MM.1S (cell line): ENCODE results near the gene ADAMTS19.
A peak's percentile ranks its signal among the peaks of the same experiment; 100 is the strongest.

Experiments used
- DNase-seq: peaks from one replicate; pipeline ENCODE4 v3.0.0-alpha.2; 2015
- H2AFZ ChIP-seq: fragments of 300-600 bp; sonication (generic); 2 replicates; pipeline ENCODE4 v1.6.0; 2016; ENCODE audit warnings: antibody characterized with exemption, low read length
- H3F3A ChIP-seq: fragments of 300-600 bp; sonication (generic); 2 replicates; pipeline ENCODE4 v1.6.1; 2016; ENCODE audit warnings: mild to moderate bottlenecking, antibody characterized with exemption, low read length, moderate library complexity, mixed read lengths; ENCODE audit not compliant: insufficient read depth
- H3K27ac ChIP-seq: fragments of 300-600 bp; sonication (generic); 2 replicates; pipeline ENCODE4 v1.5.1; 2016; ENCODE audit warnings: mild to moderate bottlenecking, low read length
- H3K27me3 ChIP-seq: fragments of 300-600 bp; sonication (generic); replicated peaks from 2 replicates; pipeline ENCODE4 v1.6.0; 2016; ENCODE audit warnings: low read length; ENCODE audit not compliant: insufficient read depth
- H3K36me3 ChIP-seq: fragments of 300-600 bp; sonication (generic); replicated peaks from 2 replicates; pipeline ENCODE4 v1.6.1; 2016; ENCODE audit warnings: mild to moderate bottlenecking, low read length, mixed read lengths; ENCODE audit not compliant: insufficient read depth
- H3K4me1 ChIP-seq: fragments of 300-600 bp; sonication (generic); 2 replicates; pipeline ENCODE4 v1.6.1; 2016; ENCODE audit warnings: low read length, mixed read lengths
- H3K4me2 ChIP-seq: fragments of 300-600 bp; sonication (generic); 2 replicates; pipeline ENCODE4 v1.6.0; 2016; ENCODE audit warnings: low read depth, low read length
- H3K4me3 ChIP-seq: fragments of 300-600 bp; sonication (generic); 2 replicates; pipeline ENCODE4 v1.5.1; 2016; ENCODE audit warnings: low read length, mixed read lengths
- H3K79me2 ChIP-seq: fragments of 300-600 bp; sonication (generic); 2 replicates; pipeline ENCODE4 v1.6.1; 2016; ENCODE audit warnings: mixed run types, low read length, mixed read lengths
- H3K9ac ChIP-seq: fragments of 300-600 bp; sonication (generic); 2 replicates; pipeline ENCODE4 v1.6.1; 2016; ENCODE audit warnings: low read length, mixed read lengths
- H3K9me2 ChIP-seq: fragments of 300-600 bp; sonication (generic); replicated peaks from 2 replicates; pipeline ENCODE4 v1.6.1; 2016; ENCODE audit warnings: mild to moderate bottlenecking, low read length, mixed read lengths; ENCODE audit not compliant: insufficient read depth
- H3K9me3 ChIP-seq: fragments of 300-600 bp; sonication (generic); replicated peaks from 2 replicates; pipeline ENCODE4 v1.6.1; 2016; ENCODE audit warnings: mild to moderate bottlenecking, low read length, mixed read lengths; ENCODE audit not compliant: insufficient read depth
- H4K20me1 ChIP-seq: fragments of 300-600 bp; sonication (generic); 2 replicates; pipeline ENCODE4 v1.6.1; 2016; ENCODE audit warnings: mild to moderate bottlenecking, low read length, moderate library complexity, mixed read lengths; ENCODE audit not compliant: insufficient read depth
- EZH2 ChIP-seq: fragments of 300-600 bp; sonication (generic); optimal IDR thresholded peaks from 2 replicates; pipeline ENCODE3; 2017; ENCODE audit warnings: low read depth, mild to moderate bottlenecking, antibody characterized with exemption, low read length, mixed read lengths
- EZH2phosphoT487 ChIP-seq: fragments of 300-600 bp; sonication (generic); IDR thresholded peaks from 2 replicates; pipeline ENCODE4 v1.6.1; 2018; ENCODE audit warnings: antibody characterized with exemption, low read length
- TF ChIP-seq, protein P1 (sequence below): fragments of 300-600 bp; sonication (generic); IDR thresholded peaks from 2 replicates; pipeline ENCODE4 v1.5.1; 2016; ENCODE audit warnings: antibody characterized with exemption, low read length, mixed read lengths

The ADAMTS19 gene

DNA sequence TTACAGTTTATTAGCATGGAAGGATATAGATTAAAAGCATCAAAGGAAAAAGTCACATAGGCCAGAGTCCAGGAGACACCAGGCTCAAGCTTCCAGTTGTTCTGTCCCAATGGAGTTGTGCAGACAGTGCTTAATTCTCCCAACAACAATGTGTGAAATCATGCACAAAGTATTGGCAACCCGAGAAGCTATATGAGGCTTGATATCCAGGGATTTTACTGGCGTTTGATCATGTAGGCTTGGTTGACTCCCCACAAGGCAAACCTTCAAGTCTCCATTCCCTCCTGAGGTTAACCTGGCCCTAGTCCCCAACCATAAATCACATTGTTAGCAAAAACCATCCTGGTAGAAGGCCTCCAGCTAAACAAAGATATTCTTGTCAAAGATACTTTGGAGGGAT is 141.5 kb downstream of the ADAMTS19 start:
- H2AFZ ChIP-seq, result no peak overlapping the region
- no peak for DNase-seq

DNA sequence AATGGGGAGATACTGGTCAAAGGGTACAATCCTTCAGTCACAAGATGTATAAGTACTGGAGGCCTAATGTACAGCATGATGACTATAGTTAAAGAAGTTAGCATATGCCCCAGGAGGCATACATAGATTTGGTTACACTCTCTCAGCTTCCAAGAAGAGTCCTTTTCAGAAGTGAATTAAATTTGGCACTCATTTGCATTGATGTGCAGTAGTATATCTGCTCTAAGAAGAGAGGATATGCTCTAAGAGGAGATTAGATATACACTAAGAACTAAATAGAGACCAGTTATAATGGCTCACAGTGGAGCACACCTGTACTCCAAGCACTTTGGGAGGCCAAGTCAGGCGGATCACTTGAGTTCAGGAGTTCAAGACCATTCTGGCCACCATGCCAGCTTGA is 148.3 kb downstream of the ADAMTS19 start:
- H3K79me2 ChIP-seq, result no peaks in the 10 kb centered on the region

More for the DNA sequence above, 141.5 kb downstream of the ADAMTS19 start:
- TF ChIP-seq EZH2phosphoT487, result no peak
- TF ChIP-seq EZH2, result no peak
- TF ChIP-seq, protein P1, sequence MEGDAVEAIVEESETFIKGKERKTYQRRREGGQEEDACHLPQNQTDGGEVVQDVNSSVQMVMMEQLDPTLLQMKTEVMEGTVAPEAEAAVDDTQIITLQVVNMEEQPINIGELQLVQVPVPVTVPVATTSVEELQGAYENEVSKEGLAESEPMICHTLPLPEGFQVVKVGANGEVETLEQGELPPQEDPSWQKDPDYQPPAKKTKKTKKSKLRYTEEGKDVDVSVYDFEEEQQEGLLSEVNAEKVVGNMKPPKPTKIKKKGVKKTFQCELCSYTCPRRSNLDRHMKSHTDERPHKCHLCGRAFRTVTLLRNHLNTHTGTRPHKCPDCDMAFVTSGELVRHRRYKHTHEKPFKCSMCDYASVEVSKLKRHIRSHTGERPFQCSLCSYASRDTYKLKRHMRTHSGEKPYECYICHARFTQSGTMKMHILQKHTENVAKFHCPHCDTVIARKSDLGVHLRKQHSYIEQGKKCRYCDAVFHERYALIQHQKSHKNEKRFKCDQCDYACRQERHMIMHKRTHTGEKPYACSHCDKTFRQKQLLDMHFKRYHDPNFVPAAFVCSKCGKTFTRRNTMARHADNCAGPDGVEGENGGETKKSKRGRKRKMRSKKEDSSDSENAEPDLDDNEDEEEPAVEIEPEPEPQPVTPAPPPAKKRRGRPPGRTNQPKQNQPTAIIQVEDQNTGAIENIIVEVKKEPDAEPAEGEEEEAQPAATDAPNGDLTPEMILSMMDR, result no peak
- H3K4me2 ChIP-seq, result no peak overlapping the region
- no peak overlapping the region for H3K4me3 ChIP-seq
- H3K9me3 ChIP-seq, result no peaks in the 10 kb centered on the region
- H4K20me1 ChIP-seq, result no peaks in the 10 kb centered on the region
- no peaks in the 10 kb centered on the region for H3K4me1 ChIP-seq
- H3K9ac ChIP-seq, result no peak overlapping the region
- no peaks in the 10 kb centered on the region for H3K36me3 ChIP-seq
- H3K9me2 ChIP-seq, result no peaks in the 10 kb centered on the region
- H3F3A ChIP-seq, result no peaks in the 10 kb centered on the region
- H3K27me3 ChIP-seq, result no peaks in the 10 kb centered on the region
- H3K27ac ChIP-seq, result no peak overlapping the region
- H3K79me2 ChIP-seq, result no peaks in the 10 kb centered on the region

DNA sequence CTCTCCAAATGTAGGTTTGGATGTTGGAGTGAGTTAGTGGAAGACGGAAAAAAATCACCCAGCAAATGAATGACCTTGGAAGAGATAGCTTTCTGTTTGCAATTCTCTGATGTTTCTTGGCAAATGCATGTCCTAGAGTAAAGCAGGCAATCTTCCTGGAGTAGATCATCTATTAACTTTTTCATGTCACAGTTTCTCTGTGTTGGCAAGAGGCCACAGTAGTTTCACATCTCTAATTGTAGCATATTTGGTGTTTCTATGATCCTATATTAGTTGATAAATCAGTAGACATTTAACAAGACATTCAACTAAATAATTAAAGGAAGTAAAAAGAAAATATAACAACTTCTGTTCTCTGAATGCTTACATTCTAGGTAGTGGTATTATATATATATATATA is 149.6 kb downstream of the ADAMTS19 start:
- no peak overlapping the region for H3K4me3 ChIP-seq
- H3K27ac ChIP-seq, result no peak overlapping the region
- H3K27me3 ChIP-seq, result no peaks in the 10 kb centered on the region
- H4K20me1 ChIP-seq, result no peaks in the 10 kb centered on the region
- TF ChIP-seq EZH2 (no peak), EZH2phosphoT487 (no peak)
- TF ChIP-seq, protein P1, result no peak
- peaks cover 8% of the 10 kb centered on the region for H3K4me1 ChIP-seq
- no peak overlapping the region for H2AFZ ChIP-seq
- no peaks in the 10 kb centered on the region for H3K36me3 ChIP-seq
- DNase-seq, result no peak
- H3K9me3 ChIP-seq, result no peaks in the 10 kb centered on the region
- H3K9ac ChIP-seq, result no peak overlapping the region
- no peaks in the 10 kb centered on the region for H3K79me2 ChIP-seq
- no peaks in the 10 kb centered on the region for H3F3A ChIP-seq
- peak overlapping the region; percentile 27; the same call in 1 of the 2 replicates for H3K4me2 ChIP-seq
- no peaks in the 10 kb centered on the region for H3K9me2 ChIP-seq

More for the DNA sequence above, 148.3 kb downstream of the ADAMTS19 start:
- no peak for DNase-seq
- no peak overlapping the region for H3K4me2 ChIP-seq
- no peak overlapping the region for H3K27ac ChIP-seq
- H2AFZ ChIP-seq, result no peak overlapping the region
- no peaks in the 10 kb centered on the region for H3K9me2 ChIP-seq
- H3F3A ChIP-seq, result no peaks in the 10 kb centered on the region
- H3K4me1 ChIP-seq, result peaks cover 8% of the 10 kb centered on the region
- TF ChIP-seq EZH2 (no peak), EZH2phosphoT487 (no peak)
- TF ChIP-seq, protein P1, result no peak
- no peaks in the 10 kb centered on the region for H3K9me3 ChIP-seq
- no peaks in the 10 kb centered on the region for H3K36me3 ChIP-seq
- no peak overlapping the region for H3K4me3 ChIP-seq
- H3K9ac ChIP-seq, result no peak overlapping the region
- no peaks in the 10 kb centered on the region for H3K27me3 ChIP-seq
- no peaks in the 10 kb centered on the region for H4K20me1 ChIP-seq
